AG09319 (cell line): ENCODE data around the gene NRBP1.
"Not testable (repeated sequence)": the region's sequence is repeated elsewhere in the genome, so short reads cannot be mapped to it uniquely, and the experiment has no call there.

ENCODE experiments used
- DNase-seq: peaks from one replicate; pipeline ENCODE4 v3.0.0-alpha.2; 2010; ENCODE audit warnings: low read depth; ENCODE audit errors: extremely low read depth
- TF ChIP-seq, protein P1 (sequence below): IDR thresholded peaks from 2 replicates; pipeline ENCODE4 v1.5.1; 2011; ENCODE audit warnings: low read depth, mild to moderate bottlenecking, inconsistent platforms, low read length, moderate library complexity

Gene NRBP1

DNA sequence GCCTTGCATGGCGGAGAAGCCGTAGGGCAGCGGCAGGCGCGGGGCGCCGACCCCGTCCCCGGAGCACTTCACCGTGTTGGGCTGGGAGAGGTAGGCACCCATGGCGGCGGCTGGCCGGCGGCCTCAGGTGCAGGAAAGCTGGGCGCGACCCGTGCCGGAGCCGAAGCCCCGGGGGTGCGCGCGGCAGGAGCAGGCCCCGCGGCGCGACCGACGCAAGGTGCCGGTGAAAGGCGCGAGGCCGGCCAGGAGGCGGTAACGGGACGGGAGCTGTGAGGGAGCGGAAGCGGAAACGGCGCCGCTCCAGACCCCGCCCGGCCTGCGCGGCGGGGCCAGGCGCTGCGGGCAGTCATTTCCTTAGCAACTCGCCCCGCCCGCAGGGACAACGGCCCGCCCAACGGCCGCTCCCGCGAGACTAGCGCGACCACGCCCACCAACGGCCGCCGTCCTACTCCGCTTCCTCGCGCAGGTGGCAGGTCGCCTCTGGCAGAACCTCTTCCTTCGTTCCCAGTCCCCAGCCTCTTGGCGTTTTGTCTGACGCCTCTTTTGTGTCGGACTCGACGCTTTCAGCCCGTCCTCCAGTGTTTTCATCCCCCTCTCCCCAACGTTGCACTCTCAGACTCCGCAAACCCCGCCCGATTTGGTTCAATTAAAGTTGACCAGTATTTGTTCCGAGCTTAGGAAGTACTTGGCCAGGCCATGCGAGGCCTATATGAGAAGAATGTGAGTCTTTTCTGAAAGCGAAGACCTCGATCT lies 18.9 kb upstream of the NRBP1 start, which contains the start of gene PPM1G:
Gene PPM1G, minus strand, starts transcription at position 271 of the 753 bp plus-strand sequence. Its CDS starts 169 bp downstream, at position 102.
- TF ChIP-seq, protein P1, sequence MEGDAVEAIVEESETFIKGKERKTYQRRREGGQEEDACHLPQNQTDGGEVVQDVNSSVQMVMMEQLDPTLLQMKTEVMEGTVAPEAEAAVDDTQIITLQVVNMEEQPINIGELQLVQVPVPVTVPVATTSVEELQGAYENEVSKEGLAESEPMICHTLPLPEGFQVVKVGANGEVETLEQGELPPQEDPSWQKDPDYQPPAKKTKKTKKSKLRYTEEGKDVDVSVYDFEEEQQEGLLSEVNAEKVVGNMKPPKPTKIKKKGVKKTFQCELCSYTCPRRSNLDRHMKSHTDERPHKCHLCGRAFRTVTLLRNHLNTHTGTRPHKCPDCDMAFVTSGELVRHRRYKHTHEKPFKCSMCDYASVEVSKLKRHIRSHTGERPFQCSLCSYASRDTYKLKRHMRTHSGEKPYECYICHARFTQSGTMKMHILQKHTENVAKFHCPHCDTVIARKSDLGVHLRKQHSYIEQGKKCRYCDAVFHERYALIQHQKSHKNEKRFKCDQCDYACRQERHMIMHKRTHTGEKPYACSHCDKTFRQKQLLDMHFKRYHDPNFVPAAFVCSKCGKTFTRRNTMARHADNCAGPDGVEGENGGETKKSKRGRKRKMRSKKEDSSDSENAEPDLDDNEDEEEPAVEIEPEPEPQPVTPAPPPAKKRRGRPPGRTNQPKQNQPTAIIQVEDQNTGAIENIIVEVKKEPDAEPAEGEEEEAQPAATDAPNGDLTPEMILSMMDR = no peak
- peak; percentile 72 for DNase-seq

DNA sequence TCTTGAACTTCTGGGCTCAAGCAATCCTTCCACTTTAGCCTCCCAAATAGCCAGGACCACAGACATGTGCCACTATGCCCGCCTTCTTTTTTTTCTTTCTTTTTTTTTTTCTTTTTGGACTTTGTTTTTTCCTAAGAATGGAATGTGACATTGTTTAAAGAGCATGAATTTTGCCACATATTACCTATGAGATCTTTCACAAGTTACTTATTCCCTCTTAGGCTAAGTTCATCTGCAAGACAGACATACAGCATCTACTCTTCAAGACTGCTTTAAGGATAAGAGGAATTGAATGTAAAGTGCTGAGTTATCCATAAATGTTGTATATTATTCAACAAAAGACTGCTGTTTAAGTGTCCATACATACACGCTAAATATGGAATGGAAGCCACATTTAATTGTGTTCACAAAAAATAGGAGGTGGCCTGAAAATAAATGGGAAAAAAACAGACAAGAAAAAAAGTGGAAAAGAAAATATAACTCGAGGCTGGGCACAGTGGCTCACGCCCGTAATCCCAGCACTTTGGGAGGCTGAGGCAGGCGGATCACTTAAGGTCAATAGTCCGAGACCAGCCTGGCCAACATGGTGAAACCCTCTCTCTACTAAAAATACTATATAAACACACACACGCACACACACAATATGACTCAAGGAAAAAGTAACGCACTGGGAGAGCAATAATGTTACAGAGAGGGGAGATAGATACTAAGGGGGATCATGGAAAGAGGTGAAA lies 15.8 kb upstream of the NRBP1 start:
- TF ChIP-seq, protein P1 = no peak
- DNase-seq = no peak

GRCh38 chr2:27416151-27416550 lies 12.3 kb upstream of the NRBP1 start:
- no peak for DNase-seq

DNA sequence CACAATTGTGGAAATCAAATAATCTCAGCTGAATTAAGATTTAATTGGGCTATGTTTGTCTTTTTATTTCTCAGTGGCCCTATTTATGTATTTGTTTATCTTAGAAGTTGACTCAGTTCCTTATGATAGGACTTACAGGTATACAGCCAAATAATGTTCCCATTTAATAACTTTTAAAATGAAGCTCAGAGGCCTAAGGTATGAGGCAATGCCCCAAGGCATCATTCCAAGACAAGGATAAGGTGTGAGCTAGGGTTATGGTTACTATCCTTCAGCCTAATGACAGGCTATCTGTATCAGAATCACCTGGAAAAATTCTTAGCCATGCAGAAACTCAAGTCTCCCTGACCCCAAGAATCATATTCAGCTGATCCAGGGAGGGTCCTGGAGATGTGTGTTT lies 7.4 kb upstream of the NRBP1 start:
- no peak for DNase-seq
- TF ChIP-seq, protein P1 = no peak

More at GRCh38 chr2:27416151-27416550, 12.3 kb upstream of the NRBP1 start:
- TF ChIP-seq, protein P1 = no peak

DNA sequence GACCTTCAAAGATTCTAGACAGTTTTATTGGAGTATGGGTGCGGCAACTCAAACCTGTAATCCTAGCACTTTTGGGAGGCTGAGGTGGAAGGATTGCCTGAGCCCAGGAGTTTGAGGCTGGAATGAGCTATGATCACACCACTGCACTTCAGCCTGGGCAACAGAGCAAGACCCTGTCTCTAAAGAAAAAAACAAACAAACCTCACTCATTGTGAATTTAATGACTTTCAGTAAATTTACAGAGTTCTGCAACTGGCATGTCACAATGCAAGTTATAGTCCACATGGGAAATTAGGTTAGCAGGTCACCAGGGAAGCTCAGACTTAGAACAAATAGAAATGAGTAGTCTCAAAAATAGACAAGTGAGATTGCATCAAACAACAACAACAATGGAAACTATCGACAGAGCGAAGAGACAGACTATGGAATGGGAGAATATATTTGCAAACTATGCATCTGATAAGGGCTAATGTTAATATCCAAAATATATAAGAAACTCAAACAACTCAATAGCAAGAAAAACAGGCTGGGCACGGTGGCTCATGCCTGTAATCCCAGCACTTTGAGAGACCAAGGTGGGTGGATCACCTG lies 6.7 kb upstream of the NRBP1 start:
- DNase-seq = no peak
- TF ChIP-seq, protein P1 = no peak

DNA sequence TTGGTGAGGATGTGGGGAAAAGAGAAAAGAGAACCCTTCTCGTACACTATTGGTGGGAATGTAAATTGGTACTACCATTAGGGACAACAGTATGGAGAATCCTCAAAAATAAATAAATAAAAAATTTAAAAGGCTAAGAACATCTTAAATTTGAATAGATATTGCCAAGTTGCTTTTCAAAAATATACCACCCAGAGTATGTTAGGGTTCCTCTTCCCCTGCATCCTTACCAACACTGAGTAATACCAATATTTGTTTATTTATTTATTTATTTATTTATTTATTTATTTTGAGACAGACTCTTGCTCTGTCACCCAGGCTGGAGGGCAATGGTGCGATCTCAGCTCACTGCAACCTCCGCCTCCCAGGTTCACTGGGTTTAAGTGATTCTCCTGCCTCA lies 5.5 kb upstream of the NRBP1 start:
- TF ChIP-seq, protein P1 = no peak
- DNase-seq = no peak

DNA sequence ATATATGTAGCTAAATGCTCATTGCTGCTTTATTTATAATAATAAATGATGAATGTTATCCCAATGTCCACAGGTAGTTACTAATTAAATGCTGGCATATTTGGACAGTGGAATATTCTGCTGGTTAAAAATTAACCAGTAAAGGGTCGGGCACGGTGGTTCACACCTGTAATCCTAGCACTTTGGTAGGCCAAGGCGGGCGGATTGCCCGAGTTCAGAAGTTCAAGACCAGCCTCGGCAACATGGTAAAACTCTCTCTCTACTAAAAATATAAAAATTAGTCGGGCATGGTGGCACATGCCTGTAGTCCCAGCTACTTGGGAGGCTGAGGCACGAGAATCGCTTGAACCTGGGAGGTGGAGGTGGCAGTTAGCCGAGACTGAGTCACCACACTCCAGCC lies 3.4 kb upstream of the NRBP1 start:
- DNase-seq = not testable (repeated sequence)
